ENCODE results near the gene ETV1. TPM values are rescaled to one million over a fixed set of nuclear protein-coding genes. Genes with fewer than 3 reads are reported as not detected.

ETV1 gene
- total RNA-seq, 1 donor from 2014 or later: 30.3 TPM

DNA sequence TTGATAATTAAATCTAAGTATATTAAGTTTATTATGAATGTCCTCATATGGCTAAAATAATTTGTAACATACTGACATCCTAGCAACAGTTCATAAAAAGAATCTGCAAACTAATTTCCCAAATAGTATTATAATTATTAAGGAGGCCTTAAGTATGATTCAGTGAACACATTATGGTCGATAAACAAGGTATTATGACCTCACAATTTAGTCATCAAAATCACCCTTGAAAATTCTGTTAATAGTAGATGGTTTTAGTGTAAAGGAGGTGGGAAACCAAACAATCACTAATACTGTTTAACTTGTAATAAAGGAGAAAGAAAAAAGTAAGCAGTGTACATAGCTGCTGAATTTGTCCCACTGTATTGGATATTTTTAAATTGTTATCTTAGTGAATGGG is 2.1 kb downstream of the ETV1 start:
- DNase-seq (ENCODE audit: low spot score): no peak

DNA sequence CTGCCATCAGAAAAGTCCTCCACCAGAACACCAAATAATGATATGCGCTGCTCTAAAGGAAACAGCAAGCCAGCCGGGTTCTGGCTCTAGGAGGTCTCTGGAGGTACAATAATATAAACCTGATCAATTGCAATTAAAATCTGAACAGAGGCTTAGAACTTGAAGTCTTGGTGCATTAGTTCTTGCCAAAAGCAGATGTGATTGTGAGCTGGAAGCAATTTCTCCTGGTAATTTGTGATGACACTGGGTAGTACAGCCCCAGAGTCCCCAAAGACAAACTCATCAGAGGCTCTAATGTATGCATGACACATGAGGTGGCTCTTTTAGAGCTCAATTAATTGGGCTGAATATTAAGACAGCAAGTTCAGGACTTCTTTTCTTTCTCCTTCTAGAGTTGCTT is 3.3 kb downstream of the ETV1 start:
- no peak for DNase-seq (ENCODE audit: low spot score)

DNA sequence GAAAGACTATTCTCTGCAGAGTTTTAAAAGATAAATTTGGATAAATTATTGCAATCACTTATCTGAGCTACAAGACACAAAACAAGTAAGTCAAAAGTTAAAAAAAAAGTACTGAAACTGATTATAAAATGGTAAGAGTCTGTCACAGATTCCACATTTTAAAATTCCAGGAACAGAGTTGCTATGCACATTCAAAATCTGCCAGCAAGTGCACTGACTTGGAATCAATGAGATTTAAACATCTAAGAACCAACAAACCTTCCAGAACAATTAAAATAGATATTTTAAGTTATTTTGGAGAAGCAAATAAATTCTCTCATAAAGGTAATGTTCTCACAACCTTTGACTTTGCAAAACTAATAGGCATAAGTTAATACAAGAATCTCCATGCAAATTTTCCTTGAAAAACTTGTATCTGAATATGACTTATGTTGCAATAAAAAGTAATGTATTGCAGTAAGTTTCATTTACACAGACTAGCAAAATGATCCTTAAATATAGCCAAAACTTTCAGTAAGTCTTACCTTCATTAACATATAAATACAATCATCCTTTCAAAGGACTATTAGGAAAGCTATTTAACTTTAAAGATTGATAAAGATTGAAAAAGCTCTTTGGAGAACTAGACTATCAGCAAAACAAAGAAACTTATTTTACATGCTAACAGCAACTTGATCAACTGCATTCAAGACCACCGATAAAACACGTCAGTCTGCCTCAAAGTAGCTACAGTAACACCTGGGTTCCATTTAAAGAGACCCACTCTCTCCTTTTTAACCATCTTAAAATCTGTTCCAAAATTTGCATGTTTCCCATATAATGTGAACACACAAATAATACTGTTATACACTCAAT is 4.4 kb downstream of the ETV1 start:
- DNase-seq (ENCODE audit: low spot score): no peak

DNA sequence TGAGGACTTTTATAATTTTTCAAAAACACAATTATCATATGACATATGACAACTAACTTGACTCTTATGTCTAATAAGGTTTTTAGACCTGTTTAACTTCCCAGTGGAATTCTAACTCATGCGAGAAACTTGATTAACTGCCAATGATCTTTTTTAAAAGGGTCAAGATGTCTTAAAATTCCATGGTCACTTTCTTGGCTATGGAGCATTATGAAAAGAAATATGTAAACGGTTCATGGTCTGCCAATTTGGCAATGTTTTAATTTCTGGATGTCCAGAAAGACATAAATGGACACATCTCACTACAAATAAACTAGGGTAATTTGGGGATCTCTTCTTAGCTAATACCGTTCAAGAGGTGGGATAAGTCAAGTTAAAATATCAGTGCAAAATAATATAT is 5.4 kb downstream of the ETV1 start:
- DNase-seq (ENCODE audit: low spot score): no peak

DNA sequence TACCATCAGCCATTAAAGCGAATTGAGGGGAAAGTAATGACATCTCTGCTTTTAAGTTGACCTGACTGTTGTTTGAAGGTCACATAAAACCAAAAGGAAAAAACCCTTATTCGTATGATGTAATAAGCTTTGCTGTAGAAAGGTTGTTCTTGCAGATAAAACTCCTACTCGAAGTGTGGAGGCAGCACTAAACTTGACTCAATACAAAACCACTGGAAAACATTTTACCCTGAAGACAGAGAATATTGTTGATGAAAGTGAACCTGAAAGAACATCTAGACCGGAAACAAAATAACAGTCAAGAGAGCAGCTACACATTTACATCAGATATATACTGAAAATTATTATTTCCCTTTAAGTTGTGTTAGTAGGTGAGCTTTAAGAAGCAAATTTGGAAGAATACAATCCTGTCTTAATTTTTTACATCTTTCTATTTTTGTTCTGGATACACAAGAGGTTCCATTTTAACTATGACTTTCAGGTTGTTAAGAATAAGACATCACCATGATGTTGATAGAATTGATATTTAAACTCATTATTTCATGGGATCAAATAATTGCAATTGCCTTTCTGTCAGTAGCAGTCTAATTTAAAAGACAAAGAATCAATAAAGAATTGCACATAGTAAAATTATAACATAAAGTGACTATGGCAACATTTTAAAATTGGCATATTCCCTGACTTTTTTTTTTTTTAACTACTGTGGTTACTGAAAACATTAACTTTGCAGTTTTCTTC is 6.4 kb downstream of the ETV1 start:
- no peak for DNase-seq (ENCODE audit: low spot score)

DNA sequence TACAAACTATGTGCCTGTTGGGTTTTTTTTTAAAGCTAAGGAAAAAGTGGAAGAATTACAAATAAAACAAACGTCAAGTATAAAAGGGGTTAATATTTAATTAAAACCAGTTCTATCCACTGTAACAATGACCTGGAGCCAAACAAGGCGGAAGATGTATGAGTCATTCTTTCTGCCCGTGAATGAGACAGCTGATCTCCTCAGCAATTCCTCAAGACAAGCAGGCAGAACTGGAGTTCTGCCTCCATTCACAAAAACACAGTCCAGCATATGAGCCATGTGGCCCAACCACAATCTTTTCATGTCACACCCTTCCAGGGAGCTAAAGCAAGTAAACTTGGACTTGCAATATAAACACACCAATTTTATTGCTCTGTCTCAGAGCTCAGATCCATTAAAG is 8.4 kb downstream of the ETV1 start:
- DNase-seq (ENCODE audit: low spot score): peak; percentile 87

DNA sequence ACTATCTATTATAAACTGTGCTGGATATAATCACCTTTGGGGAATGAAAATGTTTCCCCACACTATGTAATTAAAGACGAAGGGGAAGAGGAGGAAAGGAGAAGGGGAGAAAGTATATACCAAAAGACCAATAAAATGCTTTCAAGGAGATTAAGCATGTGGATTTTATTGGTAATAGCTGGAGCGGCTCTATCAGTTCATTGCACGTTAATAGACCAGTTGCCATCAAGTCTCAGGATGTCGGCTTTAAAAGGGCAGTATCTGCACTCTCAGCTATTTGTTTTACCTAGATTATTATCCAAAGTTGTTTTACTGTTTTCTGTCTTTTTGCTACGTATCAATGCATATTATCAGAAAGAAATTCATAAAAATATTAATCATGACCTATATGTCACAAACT is 9.0 kb downstream of the ETV1 start:
- no peak for DNase-seq (ENCODE audit: low spot score)

DNA sequence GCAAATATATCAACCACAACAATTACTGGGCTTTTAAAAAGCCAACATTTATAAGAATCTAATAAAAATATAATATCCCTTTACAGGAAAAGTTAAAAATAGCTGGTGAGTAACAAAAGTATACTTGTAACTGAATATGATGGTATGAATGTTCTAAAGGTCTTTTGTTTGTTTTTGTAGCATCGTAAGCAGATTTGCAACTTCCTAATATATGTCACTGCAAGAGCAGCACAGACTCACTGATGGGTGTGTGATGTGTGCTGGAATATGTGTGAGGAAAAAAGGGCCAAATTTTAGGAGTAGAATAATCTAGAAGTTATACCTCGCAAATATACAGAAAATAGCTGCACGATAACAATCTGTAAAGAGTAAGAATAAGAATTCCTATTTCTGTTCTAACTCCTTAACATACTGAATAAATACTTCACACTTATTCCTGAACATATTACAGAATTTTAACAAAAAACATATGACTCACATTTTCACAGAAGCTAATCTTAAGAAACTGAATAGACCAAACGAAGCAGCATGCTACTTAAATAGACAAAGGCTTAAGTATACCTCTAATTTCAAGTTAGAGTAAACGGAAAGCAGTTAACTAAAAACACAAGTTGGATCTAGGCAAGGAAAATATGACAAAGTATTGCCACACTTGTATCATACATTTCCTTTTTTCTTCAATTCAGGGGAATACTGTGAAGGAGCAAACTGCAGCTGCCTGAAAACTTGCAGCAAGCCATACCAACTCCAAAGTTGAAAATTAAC is 9.6 kb downstream of the ETV1 start:
- no peak for DNase-seq (ENCODE audit: low spot score)

DNA sequence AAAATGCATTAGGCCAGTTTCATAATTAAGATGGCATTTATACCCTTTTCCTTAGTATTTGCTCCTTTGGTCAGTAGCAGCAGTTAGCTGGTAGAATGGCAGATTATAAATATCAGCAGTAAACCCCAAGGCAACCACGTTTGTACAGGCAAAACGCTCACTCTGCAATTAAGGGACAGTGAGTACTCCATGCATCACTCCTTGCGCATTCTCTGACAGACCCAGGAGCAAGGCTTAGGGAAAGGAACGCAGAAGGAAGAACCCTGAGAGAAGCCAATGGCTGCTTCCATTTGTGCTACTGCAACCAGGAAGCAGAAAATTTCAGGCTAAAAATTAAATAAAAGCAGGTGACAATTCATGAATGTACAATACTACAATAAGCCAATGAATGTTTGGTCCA is 12.9 kb downstream of the ETV1 start:
- DNase-seq (ENCODE audit: low spot score): no peak

DNA sequence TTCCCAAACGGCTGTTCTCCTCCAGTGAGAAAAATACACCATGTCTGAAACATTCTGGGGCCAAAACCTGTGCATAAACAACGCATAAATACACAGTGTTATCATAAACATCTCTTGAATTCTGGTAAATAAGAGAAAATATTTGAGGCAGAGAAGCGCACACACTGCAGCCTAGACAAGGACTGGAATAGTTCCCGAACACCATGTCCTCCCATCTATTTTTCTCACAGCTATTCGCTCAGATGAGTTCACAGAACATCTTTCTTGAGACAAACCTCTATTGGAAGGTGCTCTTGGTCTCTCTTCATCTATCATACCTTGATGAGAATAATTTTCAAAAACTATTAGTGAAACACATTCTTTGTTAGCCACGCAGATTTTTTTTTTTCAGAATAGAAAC is 24.4 kb downstream of the ETV1 start:
- no peak for DNase-seq (ENCODE audit: low spot score)

DNA sequence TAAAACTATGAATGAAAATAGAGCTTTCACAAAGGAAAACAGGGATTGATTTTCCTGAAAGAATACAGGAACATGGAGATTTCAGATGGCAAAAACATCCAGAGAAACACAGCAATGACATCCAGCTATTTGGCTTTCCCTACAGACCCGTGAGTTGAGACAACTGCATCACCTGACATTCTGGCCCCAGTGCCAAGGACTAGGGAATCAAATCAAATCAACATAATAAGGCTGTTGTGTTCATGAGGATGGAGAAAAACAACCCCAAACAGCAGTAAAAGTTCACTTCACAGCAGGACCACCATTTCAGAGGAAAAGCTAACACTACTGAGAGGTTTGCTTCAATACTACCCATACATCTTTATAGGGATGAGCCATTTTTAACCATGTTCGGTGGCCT is 25.5 kb downstream of the ETV1 start:
- no peak for DNase-seq (ENCODE audit: low spot score)

DNA sequence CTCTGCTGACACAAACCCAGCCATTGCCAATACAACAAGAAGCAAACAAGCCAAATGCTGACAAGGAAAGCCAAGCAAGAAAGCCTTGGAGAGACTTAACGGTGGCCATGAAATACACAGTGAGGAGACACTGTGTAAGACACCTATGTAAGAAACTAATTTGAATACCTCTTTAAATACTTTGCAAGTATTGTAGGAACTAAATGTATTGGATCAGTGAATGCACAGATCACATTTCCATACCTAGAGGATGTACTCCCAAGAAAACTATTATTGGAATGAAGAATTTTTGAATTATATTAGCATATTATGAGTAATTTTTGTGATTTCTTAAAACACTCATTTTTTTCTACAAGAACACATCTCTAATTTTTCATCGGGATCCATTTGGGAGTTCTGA is 34.0 kb downstream of the ETV1 start:
- DNase-seq (ENCODE audit: low spot score): no peak

DNA sequence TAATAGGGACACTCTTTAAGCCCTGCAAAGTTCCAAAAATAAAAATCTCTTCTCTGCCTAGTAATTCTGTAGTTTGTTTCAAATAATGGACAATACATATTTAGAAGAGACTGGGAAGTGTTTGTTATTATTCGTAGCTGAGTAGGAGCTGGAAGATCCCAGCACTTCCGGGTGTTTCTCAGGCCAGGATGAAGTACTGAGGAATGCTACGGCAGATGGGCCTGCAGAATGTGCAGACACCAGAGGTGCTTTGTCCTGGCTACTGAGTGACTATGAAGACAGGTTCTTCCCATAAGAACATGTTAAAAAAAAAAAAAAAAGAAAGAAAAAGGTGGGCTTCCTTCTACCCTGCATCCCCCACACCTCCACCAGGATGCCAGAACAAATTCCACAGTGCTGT is 36.1 kb downstream of the ETV1 start:
- DNase-seq (ENCODE audit: low spot score): no peak

DNA sequence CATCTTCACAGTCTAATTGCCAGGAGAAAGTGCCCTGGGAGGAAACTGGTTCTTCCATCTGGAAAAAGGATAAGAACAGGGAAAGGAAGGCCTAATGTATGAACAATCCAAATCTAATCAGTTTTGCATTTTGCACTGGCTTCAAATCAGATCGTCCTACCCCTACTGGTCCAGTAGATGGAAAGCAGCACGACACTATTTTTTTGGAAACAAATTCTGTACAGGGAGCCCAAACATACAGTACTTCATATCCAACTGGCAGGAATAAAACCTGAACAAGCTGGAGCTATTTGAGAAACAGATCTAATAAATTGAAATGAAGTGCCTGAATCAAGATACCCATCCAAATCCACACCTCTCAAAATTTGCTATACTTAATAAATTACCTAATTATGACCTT is 36.5 kb downstream of the ETV1 start:
- DNase-seq (ENCODE audit: low spot score): no peak

DNA sequence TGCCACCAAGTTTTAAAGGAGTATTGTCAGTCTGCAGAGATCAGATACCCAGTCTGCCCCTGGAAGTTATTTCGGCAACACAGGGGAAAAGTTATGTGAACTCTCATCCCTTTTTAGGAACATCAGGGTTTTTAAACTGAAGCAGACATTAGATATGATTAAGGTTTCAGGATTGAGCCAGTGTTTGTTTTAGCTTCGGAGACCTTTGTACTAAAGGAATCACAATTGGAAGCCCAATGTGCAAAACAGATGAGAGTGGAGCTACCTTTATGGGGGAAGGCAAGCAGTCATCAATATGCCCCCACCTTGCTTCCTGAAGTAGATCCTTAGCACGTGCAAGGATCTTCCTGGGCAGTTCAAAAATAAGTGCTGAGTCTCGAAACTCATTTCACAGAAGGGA is 39.5 kb downstream of the ETV1 start:
- no peak for DNase-seq (ENCODE audit: low spot score)

DNA sequence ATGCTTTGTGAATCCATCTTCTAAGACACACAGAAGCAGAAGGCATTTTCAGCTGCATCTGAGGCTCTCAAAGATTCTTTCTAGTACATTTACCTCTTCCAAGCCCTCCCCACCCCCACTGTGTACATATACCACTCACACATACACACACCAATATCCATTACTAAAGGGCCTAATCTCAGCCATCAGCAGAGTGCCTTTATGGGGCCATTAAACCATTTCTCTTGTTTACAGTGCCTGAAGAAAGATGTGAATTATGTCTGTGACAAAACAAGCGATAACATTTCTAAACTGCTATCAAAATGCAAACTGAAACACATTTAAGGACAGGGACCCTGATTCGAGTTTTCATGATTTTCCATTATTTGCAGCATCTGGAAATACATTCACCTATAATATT is 40.0 kb downstream of the ETV1 start:
- no peak for DNase-seq (ENCODE audit: low spot score)

DNA sequence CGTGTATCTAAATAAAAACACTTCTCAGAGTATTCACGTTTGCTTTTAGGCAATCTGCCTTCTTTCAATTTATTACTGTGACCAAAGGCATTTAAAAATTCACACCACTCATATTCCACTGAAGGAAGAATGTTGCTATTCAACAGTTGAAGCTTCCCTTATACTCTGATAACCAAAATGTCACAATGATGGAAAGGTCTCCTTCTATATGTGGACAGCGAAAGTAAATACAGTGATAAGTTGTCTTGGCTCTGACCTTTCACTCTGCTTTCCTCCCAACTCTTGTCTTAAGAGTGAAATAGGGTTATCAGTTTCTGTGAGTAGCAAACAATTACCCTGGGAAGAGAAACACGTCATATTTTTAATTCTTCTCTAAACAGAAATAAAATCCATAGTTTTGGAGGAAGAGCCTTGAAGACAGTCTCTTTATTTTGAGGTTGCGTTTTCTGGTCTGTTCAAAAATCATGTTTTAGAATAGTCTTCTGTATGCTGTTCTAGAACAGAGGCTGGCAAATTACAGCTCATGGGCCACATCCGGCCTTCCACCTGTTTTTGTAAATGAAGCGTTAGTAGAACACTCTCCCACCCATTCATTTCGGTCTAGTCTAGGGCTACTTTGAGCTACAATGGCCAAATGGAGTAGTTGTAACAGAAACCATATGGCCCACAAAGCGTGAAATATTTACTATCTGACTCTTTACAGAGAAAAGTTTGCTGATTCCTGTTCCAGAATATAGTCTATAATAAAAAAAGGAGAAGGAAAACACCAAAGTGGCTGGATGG is 41.3 kb downstream of the ETV1 start:
- DNase-seq (ENCODE audit: low spot score): no peak

DNA sequence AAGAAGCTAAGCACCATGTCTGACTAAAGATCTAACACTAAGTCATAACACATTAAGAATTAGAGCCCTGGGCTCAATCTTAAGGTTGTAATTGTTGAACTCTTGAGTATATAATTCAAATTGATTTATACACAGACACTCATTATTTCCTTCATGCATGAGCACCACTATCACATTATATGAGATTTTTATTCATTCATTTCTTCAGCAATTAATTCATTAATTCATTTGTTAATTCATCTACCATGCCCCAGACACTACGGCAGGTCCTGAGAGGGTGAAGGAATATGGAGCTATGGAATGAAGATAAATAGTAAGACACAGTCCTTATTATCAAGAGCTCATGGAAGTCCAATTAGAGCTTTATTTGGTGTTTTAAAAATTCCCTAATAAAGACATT is 41.9 kb downstream of the ETV1 start:
- DNase-seq (ENCODE audit: low spot score): no peak

DNA sequence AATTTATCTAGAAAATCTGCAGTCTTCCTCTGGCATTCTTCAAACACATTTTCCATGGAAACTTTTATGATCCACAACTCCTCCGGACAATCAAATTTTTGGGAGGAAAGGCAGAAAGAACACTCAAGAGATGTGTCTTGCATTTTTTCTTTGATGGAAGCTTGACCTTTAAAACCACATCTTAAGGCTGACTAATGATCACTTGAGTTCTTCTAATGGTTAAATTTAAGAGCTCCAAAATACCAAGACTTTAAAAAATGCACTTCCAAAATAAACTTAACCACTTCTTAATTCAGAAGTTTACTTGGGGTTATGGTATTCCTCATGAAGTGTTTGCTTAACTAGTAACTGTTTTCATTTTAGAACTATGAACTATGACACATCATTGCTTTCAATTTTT is 43.3 kb downstream of the ETV1 start:
- DNase-seq (ENCODE audit: low spot score): peak; percentile 36

DNA sequence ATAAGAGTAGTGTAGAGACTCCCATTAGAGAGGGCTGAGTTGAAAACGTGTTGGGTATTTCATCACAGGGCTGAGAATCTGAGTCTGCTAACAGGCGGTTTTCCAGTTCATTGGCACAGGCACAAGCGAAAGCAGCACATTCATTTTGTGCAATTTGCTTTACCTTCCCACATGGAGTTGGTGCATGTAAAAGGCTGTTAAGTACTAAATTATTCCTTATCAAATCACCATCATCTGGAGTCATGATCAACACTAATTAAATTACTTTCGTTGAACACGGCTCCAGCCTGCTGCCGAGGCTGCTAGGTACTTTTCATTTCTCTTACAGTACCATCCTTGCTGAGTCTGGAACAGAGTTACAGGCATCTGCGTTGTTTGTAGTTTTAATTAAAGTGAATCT is 43.8 kb downstream of the ETV1 start:
- DNase-seq (ENCODE audit: low spot score): peak; percentile 19

DNA sequence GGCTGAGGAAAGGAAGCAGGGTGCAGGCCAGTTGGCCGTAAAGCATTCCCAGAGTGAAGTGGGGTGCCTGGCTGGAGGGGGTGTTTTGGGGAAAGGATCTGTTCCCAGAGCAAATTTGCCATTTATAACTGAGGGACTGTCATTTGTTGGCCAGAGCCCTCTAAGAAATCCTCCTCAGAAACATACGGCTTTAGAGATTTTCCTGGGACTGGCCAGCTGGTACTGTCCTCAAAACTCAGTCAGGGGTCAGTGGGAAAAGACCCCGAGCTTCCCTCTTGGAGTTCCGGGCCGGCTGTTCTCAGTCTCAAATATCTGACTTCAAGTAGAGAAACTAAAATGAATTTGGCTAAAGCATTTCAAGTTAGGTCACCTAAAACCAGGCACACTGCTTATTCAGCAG is 55.9 kb downstream of the ETV1 start:
- DNase-seq (ENCODE audit: low spot score): no peak

DNA sequence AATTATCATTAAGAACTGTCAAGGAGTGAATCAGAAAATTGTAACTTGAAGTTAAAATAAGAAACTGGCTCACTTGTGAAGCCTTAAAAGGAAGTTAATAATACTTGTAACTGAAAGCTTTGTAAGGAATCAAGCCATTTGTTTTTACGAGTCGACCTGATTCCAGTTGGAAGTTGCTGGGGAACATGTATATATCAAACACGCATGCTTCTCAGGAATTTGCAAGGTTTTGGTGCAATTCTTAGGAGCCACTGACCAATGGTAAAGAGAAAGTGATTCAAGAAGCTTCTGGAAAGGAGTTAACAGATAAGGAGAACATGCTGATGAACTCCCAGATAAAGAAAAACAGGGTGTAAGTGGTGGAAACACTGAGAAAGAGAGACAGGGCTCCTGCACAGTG is 56.4 kb downstream of the ETV1 start:
- no peak for DNase-seq (ENCODE audit: low spot score)

Data from umbilical cord (tissue), 2 donors.